OCI-LY7 (cell line): Measurements from ENCODE around the gene PPA1.

Experiments
- CTCF ChIP-seq: fragments of 200-600 bp; sonication (generic); conservative IDR thresholded peaks from 2 replicates; pipeline ENCODE4 v1.5.1; 2014; ENCODE audit warnings: mild to moderate bottlenecking, antibody characterized with exemption, low read length, moderate library complexity, mixed read lengths
- EZH2phosphoT487 ChIP-seq: fragments of 200-600 bp; sonication (generic); IDR thresholded peaks from 2 replicates; pipeline ENCODE4 v1.6.1; 2018; ENCODE audit warnings: low read depth, borderline replicate concordance, mild to moderate bottlenecking, mixed run types, antibody characterized with exemption, low read length, moderate library complexity, mixed read lengths

- no peak for TF ChIP-seq CTCF
- no peak for TF ChIP-seq EZH2phosphoT487
These were observed 14.1 kb upstream of the PPA1 start for GRCh38 chr10:70247360-70247759.
